NCI-H446 (cell line): ENCODE data around the gene CACNG4.
A peak's percentile ranks its signal among the peaks of the same experiment; 100 is the strongest.

Experiments
- DNase-seq, 2 experiments: peaks; one replicate each; lab custom pipeline; 2025; lab: John Stamatoyannopoulos, UW

CACNG4 gene

DNA sequence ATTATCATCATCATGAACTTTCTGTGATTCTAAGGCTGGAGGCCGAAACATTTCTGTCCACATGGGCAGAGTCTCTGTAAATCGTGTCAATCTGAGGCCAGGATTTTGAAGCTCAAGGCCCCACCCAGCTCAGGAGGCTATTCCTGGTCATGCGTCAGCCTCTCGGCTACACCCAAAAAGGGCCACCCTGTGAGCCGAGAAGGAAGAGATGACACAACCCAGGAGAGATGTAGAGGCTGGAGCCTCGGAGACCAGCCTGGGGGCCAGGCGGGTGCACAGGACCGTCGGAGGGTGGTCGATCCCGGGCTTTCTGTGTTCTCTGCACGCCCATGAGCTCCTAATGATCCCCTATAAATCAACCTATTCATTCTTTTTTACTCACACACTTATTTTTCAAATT is 78.8 kb downstream of the CACNG4 start:
- DNase-seq: no peak

DNA sequence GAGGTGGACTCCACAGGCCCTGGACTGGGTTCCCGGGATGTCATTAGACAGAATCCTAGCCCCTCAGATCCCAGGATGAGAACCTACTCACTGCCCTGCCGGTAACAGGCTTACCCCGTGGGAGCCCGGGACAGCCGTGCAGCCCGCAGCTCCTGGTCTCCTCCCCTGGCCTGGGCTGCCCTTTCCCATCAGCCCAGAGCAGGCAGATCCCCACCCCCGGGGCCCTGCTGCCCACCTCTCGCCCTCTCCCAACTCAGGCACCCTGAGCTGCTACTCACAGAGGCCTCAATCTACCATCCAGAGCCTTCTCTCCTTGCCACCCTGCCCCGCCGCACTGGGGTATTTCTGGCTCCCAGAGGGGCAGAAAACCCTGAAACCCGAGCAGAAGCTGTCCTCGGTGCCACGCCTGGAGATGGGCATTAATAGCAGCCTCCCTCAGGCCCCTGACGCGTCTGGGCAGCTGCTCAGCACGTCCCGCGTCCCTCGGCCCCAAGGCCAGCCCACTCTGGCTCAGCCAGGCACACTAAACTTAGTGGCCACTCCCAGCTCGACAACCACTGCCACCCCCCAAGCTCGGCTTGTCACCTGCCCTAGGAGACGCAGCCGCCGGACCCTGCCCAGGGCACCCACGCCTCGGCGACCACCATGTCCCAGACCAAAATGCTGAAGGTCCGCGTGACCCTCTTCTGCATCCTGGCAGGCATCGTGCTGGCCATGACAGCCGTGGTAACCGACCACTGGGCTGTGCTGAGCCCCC is 79.7 kb downstream of the CACNG4 start, which contains the start of gene CACNG1:
Gene CACNG1 (plus strand): TSS at position 539 of the 757 bp plus-strand sequence. CDS start 107 bp downstream, at position 646.
- DNase-seq: no peak

DNA sequence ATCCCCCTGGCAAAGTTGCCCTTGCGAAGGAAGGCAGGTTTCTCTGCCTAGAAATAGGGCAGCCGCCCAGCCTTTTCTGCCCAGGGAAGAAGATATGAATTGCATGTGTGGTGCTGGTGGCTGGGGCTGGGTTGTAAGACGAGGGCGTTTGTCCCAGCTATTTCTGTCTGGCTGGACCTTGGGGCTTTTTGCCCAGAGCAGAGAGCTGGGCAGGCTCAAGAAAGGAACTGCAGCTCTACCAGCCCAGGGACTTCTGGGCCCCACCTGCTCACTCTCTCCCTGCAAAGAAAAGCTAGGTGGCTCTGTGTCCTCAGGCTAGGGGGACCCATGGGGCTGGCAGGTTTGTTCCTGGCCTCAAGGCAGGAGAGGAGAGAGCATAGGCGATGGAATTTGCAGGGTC is 80.4 kb downstream of the CACNG4 start:
- DNase-seq: no peak

DNA sequence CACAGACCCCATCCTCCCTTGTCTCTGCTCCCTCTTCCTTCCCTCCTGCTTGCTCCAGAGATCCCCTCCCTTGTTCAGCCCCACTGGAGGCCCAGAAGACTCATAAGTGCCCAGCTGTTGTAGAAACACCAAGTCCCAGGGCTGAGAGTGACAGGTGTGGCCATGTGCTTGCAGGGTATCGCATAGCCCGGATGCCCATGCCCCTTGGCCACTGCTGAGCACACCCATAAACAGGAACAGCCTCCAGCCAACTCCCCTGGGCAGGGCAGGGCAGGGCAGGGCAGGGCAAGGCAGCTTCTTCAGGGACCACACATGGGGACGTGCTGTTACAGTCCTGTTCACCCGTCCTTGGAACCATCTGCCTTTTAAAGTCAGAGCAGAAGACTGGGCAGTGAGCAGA is 81.9 kb downstream of the CACNG4 start:
- no peak for DNase-seq

DNA sequence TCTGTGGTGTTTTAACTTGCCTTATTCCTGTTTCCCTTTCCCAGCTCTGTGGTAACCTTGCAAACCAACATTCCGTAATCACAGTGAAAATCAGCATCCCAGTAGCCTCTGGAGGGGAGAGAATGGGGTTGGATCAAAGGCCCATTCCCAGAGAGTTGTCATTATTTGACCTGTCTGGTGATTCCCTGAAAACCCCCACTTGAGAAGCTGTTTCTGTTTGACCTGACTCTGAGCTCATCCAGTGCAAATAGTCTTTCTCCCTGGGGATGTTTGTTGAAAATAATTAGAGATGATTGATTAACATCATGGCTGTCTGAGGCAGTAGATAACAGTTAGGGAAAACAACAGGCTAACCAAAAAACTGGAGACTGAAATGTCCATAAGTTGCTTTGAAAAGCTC is 82.9 kb downstream of the CACNG4 start:
- DNase-seq: no peak

DNA sequence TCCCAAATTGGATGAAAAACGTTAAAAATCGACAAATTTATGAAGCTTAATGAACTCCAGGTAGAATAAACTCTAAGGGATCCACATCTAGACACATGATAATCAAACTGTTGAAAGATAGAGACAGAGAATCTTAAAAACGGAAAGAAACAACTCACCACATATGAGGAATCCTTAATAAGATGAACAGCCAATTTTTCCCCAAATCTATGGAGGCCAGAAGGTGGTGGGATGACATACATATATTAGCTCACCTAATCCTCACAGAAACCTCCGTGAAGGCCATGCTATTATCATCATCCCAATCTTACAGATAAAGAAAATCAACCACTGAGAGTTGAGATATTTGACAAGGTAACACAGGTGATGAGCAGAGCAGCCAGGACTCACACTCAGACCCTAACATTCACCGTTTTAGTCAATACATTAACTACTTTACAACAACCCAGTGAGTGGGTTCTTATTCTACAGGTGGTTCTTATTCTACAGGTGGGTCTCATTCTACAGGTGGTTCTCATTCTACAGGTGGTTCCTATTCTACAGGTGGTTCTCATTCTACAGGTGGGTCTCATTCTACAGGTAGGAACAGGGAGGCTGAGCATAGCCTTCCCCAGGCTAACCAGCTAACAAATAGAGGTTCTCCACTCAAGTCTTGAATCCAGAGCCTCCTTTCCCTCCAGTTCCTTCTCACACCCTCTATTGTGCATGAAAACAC is 84.7 kb downstream of the CACNG4 start:
- no peak for DNase-seq

DNA sequence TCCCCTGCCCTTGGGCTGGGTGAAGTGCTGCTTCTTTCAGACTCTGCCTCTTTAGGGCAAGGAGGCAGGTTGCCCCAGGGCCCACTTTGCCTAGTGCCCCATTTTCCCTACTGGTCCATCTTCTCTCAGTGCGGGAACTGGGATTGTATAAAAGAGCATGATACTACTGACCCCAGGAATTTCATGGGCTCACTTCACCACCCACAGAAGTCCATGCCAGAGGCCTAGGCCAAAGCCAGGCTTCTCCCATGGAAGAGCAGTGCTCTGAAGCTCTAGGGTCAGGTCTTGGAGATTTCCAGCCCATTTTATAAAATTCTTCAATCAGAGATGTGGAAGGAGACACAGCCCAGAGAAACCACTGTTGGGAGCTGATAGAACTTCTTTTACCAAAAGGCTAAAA is 85.6 kb downstream of the CACNG4 start:
- DNase-seq: no peak

DNA sequence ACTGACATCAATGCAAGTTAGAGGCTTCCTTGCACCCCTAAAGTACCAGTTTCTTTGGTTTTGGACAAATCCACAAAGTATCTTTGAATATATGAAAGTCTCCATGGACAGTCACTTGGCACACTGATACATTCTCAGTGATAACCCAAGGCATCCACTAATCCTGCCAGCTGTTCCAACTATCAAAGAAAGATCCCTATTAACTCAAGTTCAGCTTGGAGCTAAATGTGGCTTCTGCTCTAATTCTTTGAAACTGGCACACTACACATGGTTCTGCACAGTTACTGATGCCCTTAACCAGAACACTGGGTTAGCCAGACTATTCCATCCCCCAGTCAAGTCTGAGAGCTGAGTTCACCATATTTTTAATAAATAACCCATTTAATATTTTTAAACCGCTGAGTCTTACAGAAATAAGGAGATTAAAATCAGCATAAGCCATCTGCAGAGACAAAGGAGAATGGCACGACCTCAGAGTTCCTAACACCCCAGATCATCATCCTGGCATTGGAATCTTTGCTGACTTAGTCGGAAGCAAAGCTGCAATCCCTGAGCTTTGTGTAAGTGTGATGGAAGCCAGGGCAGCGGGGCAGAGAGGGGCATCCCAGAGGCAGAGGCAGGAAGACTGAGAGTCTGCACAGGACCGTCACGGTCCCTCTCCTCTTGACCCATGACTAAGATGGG is 86.1 kb downstream of the CACNG4 start:
- no peak for DNase-seq

DNA sequence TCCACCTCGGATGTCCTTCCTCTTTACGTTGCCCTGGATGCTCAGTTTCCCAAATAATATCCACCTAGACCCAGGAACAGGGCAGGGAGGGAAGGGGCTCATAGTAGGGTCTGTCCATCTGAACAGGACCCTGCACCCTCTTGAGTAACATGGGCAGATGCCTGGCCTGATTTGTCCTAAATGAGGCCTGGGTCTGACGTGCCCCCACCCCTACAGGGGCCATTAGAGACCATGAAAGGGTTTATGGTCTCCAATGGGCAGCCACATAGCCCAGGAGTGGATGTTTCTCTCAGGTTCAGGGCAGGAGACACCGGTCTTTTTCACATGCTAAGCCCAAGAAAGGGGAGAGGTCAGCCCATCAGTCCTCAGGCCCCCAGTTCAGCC is 86.6 kb downstream of the CACNG4 start:
- DNase-seq: no peak

DNA sequence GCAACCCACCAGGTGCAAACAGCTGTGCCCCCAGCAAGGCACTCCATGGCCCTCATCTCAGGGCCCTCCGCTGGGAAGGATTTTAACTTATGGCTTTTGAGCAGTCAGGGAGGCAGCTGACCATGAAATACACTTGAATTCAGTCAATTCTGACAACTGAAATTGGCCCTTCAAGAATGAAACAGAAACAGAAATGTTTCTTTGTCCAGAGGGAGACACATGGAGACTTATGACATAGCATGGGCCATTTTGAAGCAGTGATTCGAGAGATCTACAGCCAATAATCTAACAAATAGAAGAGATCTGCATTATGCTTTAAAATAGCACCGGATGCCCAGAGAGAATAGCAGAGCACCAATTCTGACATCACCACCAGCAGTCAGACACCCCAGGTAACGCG is 87.3 kb downstream of the CACNG4 start:
- no peak for DNase-seq

DNA sequence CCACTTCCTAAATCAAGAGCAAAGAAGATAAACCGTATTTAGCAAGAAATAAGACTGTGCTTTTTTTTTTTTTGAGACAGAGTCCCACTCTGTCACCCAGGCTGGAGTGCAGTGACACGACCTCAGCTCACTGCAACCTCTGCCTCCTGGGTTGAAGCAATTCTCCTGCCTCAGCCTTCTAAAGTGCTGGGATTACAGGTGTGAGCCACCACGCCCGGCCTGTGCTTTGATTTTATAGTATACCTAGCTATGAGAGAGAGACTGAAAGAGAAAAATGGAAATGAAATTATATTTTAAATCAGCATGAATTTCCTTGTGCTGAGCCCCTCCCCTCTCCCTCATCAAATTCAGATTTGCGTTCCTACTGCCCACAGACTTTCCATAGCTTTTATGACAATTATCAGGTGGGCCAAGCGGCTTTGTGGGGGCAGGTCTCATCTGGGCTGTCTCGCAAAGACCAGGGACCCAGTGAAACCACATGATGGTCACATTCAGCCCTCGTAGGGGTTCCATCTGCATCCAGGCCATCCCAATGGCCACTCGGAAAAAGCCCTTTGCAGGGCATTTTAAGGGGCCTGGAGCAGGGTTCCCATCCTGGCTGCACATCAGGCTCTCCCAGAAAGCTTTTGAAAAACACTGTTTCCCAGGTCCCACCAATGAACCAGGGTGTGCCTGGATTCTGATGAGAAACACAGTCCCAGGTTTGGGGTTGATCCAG is 88.4 kb downstream of the CACNG4 start:
- no peak for DNase-seq

DNA sequence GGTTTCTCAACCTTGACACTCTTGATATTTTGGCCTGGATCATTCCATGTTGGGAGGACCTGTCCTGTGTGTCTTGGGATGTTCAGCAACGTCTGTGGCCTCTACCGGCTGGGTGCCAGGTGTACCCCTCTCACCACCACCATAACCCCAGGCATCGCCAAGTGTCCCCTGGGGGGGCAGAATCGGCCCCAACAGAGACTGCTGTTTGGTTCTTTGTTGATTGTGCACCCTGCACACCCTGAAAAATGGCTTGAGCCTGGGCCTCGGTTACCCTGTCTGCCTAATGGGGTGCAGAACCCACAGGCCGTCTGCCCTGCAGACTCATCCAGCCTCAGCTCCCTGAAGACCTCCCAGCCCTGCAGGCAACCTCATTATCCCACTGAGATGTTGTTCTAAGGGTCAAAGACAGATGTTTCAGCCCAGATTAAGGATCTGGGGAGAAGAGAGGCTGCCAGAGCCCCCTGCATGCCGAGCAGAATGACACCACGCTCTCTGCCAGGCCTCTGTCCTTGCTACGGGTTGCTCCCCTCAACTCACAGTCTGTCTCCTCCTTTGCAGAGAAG is 89.0 kb downstream of the CACNG4 start:
- no peak for DNase-seq

DNA sequence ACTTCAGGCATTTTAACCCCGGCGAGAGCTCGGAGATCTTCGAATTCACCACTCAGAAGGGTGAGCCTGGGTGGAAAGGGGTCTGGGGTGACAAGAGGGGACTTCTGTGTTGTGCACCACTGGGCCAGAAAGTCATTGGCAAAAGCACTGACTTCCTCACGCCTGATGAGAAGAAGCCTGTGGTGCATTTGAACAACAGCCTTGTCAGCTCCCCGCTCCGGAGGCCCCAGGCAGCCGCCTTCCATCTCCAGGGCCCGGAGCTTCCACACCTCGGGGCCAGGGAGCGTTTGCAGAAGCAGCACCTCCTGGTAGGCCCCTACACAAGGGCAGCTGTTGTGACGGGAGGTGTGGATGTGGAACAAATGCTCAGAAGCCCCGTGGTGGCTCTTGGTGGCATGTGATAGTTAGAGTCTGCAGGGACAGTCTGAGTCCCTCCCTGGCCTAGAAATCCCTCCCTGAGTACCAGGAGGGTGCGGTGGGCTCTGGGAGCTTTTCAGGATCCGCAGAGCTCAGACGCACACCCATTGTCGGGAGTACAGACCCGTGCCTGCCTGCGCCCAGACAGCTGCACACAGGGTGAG is 89.6 kb downstream of the CACNG4 start:
- no peak for DNase-seq

DNA sequence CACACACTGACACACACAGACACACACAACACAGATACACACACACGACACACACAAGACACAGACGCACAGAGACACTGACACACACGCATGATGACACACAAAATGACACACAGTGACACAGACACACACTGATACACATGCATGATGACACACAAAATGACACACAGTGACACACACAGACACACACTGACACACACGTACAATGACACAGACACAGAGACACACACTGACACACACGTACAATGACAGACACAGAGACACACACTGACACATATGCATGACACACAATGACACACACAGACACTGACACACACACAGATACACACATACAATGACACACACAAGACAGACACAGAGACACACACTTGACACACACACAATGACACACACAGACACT is 90.1 kb downstream of the CACNG4 start:
- no peak for DNase-seq

DNA sequence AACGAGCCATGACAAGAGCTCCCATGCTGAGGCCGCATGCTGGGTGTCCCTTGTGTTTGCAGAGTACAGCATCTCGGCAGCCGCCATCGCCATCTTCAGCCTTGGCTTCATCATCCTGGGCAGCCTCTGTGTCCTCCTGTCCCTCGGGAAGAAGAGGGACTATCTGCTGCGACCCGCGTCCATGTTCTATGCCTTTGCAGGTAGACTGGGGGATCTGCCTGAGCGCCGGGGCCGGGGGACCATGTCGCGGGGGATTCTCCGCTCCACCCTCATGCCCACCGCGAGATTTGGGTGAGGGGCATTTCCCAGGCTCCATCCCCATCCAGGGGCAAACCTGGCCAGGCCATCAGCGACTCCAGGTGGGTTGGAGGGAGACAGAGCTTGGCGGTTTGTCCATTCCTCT is 90.5 kb downstream of the CACNG4 start:
- no peak for DNase-seq

DNA sequence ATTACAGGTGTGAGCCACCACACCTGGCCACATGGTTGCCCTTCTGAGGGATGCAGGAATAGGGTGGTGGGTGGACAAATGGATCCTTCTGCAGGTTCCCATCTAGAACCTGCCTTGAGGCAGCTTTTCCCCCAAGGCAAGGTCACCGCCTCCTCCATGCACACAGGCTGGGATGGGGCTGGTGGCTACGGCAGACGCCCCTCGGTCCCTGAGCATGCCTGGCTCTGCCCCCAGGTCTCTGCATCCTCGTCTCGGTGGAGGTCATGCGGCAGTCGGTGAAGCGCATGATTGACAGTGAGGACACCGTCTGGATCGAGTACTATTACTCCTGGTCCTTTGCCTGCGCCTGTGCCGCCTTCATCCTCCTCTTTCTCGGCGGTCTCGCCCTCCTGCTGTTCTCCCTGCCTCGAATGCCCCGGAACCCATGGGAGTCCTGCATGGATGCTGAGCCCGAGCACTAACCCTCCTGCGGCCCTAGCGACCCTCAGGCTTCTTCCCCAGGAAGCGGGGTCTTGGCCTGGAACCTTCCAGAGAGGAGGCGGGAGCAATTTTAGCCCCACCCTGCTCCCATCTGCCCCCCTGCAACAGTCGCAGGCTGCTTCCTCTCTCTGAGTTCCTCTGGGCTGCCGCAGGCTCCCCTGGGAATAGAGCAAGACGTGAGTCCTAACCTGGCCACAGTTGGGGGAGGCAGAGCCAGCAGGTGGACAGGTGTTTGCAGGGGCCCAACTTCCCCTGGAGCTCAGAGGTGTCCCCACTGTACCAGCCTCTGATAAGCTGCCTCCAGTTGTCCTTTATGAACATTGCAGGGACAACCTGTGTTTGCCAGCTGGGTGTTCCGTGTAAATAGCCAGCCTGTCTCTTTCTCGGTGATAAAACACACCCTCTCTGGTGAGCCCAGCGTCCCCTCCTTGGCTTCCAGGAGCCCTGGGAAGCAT is 91.6 kb downstream of the CACNG4 start:
- DNase-seq: no peak

DNA sequence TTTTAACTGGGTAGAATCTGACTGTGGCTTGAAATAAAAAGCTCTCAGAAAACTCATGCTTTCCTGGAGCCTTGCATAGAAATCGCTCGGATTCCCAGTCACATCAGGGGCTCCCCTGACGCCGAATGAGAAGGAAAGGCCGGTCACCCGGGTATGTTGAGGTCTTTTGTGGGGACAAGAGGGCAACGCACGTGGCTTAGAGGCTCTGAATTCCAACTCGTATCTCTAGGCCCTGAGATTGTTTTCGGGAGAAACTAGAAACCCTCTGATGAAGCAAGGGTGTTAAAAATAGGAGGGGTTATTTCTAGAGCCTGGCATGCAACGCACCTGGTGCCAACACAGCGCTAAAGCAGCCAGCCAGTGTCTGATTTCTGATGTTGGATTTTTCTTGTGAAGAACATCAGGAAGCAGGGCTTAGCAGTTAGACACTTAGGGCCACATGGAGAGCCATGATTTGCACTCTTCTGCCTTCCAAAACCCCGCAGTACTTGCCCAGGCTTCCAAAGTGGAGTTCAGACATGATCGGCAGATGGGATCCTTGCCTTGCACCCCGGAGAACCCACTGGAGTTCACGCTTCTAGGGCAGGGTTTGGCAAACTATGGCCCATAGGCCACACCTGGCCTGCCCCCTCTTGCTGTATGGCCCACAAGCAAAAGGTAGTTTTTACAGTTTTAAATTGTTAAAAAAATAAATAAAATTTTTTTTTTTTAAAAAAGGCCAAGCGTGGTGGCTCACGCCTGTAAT is 92.4 kb downstream of the CACNG4 start:
- no peak for DNase-seq

DNA sequence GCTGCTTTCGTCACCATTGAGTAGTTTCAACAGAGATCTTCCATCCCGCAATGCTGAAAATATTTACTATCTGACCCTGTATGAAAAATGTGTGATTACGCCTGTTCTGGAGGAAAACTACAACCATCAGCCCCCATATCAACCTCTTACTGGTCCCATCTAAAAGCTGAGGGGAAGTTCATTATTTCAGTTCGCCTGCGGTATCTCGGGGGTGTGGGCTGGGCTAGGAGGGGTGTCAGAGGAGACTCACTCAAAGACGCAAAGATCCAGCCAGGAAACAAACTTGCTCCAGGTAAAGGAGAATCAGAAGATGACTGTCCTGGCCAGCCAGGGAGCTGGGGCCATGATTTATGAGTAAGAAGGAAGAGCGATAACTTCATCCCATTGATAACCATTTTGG is 93.5 kb downstream of the CACNG4 start:
- DNase-seq: no peak

DNA sequence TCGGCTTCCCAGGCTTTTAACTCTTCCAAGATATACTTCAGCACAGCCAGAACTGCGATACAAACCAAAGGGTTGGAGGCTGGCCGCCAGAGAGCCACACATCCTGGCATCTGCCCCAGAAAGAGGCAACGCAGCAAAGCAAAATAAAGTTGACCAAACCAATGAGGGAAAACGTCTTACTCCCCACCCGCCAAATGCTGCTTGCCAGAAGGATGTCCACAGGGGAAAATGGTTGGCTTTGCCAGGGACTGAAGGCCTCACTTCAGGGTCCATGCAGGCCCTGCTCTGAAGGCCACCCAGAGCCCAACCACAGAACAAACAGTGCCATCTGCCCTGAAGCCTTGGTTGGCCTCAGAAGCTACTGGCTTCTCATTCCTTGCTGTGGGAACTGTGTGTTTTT is 94.9 kb downstream of the CACNG4 start:
- DNase-seq: peak; percentile 36 to 78

DNA sequence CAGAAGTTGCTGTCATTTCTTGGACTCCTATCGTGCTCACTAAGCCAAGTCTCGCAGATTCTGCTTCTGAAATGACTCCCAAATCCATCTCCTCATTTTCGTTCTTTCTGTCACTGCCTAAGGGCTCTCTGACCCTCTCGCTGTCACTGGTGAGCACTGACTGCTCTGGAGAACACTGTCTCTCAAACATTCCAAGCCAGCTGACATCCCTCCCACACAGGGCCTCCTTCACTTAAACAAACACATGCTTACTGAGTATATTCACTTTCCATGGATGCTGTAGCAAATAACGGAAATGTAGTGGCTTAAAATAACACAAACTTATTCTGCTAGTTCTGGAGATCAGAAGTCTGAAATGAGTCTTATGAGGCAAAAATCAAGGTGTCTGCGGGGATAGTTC is 98.6 kb downstream of the CACNG4 start:
- no peak for DNase-seq
